DMS 273 treated with DMSO at 0.1 percent for 48 hours (cell line): ENCODE results near the gene ELK4.
"Not testable (repeated sequence)": the region's sequence is repeated elsewhere in the genome, so short reads cannot be mapped to it uniquely, and the experiment has no call there.

Source experiments
- DNase-seq: peaks from one replicate; lab custom pipeline; 2025; lab: John Stamatoyannopoulos, UW

ELK4 gene

DNA sequence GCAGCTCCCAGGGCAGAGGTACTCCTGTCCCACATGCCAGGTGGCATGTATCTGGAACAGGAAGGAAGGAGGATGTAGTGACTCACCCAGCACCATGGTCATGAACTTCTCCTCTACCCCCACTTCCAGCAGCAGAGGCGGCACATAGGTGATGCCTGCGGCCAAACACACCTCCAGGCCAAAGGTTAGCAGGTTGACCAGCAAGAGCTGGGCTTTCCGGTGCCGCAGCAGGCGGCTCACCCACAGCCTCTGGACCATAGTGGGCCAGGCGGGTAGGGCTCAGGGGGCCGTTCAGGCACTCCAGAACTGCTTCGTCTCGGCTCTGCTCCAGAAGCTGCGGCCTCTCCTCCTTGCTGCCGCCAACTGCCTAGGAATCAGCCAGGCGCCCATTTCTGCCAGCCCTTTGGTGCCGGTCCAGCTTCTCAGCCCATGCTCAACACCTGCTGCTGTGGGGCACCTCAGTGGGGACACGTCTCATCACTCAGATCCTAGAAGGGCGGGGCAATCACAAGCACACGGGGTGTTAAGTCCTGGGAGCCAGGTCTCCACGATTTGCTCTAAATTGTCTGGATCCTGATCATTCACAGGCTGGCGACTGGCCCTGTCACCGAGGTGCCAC is 32.7 kb upstream of the ELK4 start:
- no peak for DNase-seq

DNA sequence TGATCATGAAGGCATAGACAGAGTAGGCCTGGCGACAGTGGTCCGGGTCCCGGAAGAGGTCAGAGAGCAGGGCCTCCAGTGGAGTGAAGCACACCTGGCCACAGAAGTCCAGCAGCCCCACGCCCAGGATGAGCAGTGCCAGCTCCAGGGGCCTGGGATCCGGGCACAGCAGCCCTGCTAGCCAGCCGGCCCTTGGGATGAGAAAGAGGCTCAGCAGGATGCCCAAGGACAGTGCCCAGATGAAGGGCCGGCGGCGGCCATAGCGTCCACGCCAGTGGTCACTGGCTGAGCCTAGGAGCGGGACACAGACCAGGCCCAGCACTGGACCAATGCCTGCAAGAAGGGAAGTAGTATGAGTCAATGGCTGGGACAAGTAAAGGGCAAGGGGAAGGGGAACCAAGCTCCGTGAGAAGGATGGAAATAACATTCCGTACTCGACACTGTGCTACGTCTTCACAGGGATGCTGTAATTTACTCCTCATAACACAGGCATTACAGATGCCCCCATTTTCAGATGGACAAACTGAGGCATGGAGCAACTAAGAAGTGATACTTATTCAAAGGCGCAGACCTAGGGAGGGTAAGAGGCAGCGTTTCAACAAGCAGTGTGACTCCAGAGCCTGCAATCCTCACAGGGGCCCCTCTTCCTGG is 31.6 kb upstream of the ELK4 start:
- no peak for DNase-seq

DNA sequence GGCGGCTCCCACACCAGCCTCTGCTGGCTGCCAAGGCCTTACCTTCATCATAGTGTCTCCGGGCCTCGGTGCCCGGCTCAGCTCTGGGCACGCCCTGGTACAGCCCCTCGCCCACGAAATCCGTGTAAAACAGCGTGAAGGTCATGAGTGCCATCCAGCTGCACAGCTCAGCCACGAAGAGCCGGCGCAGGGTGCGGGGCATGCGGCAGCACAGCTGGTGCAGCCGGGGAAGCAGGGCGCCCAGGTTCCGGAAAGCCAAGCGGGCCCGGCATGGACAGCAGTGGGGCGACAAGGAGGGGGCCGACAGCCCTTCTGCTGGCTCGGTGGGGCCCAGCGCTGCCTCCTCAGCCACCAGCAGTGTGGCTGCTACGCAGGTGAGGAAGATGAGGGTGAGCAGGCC is 31.0 kb upstream of the ELK4 start:
- DNase-seq, result no peak

DNA sequence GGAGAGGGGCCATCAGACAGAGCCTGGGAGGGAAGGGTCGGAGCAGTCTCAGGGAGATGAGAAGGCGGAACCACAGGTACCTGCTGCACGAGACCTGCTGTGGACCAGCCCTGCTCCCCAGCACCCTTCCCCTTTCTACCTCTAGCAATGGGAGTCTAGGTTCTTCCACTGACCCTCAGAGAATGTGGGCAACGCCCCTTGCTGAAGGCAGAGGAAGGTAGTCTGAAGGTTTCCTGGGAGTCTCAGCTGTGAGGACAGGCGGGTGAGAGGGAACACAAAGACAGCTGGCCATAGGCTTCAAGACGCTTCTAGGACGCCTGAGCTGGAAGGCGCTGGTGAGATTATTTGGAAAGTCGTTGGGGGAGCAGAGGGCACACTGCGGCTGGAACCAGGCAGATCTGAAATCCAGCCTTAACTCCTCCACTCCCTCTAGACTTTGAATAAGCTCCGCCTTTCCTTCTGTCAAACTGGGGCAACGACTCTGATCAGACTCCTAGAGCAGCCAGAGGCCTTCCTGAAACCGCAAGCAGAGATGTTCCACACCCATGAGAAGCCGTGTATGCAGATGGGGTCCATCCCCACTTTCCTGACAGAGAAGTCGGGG is 30.4 kb upstream of the ELK4 start:
- peak; percentile 19 for DNase-seq

DNA sequence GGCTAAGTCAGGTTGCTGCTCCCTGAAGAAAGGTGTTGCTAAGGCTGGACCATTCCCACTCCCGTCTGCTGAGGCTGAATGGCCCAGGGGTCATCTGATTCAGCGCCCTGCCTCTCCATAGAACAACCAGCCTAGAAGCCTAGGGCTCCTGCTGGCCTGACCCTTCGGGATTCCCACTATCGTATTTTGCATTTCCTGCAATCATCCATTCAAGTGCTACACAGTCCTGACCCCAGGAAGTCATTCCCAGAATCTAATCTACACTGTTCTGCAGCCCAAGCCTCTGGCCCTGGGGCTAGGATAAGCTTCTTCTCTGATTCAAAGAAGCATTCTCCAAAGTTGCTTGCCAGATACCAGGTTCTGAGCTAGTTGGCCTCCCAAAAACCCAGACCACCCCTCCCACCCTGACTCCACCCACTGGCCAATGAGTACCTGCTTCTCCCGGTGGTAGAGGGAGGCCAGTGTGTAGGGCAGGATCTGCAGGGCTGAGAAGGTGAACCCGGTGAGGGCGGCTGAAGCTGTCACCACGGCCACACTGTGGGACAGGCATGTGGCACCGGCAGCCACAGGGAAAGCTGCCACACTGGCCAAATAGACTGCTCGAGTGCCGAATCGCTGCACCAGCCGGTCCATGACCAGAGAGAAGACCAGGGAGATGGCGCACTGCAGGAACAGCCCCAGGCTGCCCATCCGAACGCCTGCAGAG is 29.8 kb upstream of the ELK4 start:
- DNase-seq, result no peak

DNA sequence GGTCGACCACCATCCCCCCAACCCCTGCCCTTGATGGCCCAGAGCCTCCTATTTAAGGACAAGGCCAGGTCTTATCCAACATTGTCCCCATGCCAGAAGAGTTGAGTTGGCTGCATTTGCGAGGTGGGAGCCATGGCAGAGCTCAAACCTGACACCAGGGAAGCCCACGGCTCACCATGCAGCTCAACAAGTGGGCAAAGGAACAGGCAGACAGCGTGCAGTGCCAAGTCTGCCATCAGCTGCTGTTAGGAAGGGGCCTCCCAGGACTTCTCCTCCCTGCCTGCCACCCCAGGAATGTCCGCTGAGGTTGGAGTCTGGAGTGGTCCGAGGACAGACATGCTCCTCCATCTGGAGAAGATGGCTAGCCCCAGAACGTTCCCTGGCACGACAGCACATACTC is 28.6 kb upstream of the ELK4 start:
- DNase-seq, result no peak

DNA sequence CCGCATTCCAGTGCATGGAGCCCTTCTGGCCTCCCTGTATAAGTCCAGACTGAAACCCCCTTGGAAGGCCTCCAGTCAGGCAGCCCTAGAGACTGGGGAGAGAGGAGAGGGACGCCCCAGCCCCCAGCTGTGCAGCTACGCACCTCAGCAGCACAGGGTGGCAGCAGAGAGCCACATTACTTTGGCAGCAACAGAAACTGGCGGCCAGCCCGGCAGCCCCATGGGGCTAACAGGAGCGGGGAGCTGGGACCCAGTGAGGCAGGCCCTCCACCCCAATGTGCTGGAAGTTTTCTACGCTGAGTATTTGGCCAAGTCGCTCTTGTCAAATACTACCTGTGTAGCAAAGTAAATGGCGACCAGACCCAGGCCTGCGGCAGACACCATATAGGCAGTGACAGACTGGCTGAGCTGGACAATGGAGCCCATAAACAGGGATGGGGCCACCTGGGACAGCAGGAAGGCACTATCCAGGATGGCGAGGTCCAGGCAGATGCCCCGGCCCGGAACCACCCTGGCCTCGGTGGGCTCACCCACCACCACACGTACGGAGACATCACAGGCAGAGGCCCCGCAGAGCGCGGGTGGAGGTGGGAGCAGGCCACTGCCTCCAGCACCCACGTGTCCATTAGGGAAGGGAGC is 27.3 kb upstream of the ELK4 start:
- DNase-seq, result peak; percentile 27

DNA sequence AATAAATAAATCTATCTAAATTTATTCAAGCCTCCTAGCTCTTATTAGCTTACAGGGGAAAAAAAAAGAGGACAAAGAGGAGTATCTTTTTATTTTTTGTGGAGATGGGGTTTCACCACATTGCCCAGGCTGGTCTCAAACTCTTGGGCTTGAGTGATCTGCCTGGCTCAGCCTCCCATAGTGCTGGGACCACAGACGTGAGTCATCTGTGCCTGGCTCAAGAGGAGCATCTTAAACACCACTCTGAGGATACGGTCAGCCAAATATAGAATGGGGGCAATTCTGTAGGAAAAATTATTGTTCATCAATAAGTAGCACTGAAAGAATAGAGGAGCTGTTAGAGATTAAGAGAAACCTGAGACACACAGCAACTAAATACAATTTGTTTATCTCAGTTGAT is 24.4 kb upstream of the ELK4 start:
- DNase-seq, result no peak

DNA sequence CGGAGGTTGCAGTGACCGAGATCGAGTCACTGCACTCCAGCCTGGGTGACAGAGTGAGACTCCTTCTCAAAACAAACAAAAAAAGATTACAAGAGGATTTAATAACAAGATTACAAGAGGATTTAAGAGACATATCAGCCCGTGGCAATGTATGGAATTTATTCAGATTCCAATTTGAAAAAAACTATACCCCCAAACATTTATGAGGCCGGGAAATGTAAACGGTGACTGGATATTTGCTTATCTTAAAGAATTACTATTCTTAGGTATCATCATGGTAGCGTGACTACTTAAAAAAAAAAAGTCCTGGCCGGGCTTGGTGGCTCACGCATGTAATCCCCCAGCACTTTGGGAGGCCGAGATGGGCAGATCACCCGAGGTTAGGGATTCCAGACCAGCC is 21.2 kb upstream of the ELK4 start:
- DNase-seq, result no peak

DNA sequence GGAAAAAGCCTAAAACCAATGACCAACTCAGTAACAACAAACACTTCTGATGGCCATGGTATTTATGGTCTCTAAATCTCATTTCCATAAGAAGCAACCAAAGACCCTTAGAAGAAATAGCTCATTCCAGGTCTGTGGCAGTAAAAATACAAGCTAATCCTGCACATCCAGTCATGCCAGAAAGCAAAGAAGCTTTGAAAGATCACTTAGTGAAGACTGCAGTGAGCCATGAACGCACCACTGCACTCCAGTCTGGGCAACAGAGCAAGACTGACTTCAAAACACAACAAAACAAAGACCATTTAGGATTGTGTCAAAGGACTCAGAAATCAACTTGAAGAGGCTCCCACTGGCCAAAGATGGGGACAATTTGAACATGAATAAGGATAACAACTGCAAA is 18.4 kb upstream of the ELK4 start:
- no peak for DNase-seq

DNA sequence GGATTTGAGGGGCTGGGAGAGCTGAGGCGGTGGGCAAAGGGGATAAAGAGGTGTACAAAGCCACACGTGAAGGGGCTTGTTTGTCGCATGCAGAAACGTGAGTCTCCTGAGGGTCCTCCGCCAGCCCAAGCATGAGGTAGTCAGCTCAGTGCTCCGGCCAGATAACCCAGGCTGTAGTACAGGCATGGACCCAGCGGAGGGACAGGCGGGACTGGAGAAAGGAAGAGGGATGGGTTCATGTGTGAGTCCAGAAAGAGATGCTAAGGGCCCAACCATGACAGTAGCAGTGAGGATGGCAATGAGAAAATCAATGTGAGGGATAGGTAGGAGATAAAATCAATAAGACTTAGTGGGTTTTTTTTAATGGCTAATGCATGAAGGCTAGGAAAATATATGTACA is 13.7 kb upstream of the ELK4 start:
- DNase-seq, result no peak

DNA sequence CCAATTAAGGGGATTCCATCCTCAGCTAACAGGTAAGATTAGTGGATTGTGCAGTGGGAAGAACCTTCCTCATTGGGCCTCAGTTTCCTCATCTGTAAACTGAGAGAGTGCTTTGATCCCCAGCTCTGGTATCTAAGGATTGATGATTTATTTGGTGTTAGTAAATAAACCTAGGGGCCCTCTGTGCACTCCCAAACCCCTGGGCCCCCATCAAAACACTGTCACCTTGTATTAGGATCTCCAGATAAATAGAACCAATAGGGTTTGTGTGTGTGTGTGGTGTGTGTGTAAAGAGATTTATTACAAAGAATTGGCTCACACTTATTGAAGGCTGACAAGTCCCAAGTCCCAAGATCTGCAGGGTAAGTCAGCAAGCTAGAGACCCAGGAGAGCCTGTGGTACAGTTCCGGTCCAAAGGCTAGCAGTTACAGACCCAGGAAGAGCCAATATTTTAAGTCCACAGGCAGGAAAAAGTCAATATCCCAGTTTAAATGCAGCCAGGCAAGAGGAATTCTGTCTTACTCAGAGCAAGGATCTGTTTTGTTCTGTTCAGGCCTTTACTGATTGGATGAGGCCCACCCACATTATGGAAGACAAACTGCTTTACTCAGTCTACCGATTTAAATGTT is 11.0 kb upstream of the ELK4 start:
- no peak for DNase-seq

DNA sequence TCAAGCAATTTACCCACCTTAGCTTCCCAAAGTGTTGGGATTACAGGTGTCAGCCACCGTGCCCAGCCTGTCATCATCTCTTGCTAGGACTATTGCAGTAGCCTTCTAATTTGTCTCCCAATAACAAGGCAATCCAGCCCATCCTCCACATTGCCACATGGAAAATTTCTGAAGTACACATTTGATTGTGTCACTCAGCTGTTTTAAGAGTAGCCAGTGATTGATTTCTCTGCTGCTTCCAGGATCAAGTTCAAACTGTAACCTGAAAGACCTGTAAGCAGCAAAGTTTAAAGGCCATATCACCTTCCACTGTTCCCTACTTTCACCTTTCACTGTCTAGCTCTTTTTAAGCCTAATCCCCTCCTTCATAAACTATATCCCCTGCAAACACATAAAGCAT is 7.8 kb upstream of the ELK4 start:
- DNase-seq, result no peak

DNA sequence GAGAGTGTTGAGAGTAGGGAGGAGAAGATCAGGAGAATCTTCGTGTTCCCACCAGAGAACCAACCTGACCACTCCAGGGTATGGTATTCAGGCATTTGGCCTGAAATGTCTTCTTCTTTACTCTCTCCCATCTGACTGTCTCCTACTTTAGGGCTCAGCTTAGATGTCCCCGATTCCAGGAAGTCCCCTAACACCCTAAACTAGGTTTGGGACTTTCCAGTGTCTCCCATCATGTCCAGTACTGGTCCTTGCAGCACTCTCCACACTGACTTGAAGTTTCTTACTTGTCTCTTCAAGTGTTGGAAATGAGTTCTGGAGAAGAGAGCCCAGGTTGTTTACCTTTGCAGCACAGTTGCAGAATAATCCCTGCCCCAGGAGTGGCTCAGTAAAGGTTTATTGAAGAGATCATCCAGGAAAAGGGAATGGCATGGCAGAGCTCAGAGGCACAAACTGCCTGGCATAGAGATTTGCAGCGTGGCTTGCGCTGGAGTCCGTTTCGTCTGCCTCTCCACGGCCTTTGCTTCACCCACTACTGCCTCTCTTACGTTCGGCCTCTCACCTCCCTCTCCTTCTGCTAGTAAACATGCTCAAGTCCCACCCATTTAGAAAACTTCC is 6.2 kb upstream of the ELK4 start:
- DNase-seq, result no peak

DNA sequence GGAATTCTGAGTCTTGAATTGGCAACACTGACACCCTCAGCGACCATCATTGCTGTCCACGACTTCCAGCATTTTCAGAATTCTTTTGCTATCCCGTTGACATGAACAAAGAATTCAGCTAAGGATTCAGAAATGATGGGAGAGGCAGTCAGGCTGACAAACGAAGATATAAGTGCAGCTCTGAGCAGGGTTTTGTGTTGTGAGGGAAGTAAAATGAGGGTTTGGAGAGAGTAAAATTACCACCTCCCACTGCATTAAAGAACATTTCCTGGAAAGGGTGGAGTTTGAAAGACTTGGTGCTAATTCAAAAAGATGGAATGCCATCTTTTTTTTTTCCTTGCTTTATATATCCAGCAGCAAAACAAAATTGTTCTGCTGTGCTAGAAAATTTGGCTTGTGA is 4.9 kb upstream of the ELK4 start:
- no peak for DNase-seq

DNA sequence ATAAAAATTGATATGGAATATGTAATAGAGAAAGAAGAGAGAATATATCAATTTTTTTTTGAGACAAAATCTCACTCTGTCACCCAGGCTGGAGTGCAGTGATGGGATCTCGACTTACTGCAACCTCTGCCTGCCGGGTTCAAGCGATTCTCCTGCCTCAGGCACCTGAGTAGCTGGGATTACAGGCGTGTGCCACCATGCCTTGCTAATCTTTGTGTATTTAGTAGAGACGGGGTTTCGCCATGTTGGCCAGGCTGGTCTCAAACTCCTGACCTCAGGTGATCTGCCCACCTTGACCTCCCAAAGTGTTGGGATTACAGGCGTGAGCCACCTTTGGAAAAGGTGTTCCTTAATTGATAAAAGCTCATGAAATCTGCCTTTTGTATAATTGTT is 4.3 kb upstream of the ELK4 start:
- DNase-seq, result not testable (repeated sequence)

DNA sequence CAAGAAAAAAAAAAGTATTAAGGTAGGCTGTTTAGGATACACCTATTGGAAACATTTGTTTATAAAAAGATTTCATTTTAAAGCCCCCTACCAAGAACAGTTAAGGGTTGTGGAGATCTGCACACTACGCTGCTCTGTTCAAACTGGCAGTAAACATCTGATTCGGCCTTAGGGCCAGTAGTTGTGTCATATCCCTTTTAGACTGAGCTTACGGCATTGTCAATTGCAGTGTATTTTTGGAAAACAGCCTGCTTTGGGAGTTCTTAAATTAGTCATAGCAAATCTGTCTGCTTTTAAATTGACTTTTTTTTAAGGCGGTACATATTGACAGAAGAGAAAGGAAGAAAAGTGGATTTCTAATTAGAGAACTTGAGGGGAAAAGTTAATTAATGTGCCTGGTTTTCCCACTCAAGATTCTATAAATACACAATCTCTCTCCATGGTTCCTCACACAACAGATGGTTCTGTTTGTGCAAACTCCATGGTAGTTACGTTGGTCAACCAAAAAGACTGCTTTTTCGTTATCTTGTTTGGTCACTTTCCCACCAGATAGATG is 1.7 kb upstream of the ELK4 start:
- no peak for DNase-seq

DNA sequence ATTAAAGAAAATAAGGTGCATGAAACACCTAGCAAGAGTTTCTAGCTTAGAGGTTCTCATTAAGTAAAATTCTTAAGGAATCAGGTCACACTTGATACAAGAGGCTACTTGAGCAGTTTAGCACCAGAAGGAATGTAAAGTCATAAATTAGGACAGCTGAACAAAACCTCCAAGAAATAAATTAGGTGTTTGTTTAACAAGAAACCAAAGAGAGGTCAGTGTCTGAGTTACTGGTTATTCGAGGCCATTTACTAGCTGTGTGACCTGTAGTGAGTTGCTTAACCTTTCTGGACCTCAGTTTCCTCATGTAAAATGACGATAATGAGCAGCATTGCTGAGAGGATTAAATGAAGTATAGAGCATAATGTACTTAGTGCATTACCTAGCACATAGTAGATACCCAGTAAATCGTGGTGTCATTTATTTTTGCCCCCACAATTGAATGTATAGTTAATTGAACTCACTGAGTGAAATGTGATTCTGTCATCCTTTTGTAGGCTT is 908 bp upstream of the ELK4 start:
- no peak for DNase-seq

DNA sequence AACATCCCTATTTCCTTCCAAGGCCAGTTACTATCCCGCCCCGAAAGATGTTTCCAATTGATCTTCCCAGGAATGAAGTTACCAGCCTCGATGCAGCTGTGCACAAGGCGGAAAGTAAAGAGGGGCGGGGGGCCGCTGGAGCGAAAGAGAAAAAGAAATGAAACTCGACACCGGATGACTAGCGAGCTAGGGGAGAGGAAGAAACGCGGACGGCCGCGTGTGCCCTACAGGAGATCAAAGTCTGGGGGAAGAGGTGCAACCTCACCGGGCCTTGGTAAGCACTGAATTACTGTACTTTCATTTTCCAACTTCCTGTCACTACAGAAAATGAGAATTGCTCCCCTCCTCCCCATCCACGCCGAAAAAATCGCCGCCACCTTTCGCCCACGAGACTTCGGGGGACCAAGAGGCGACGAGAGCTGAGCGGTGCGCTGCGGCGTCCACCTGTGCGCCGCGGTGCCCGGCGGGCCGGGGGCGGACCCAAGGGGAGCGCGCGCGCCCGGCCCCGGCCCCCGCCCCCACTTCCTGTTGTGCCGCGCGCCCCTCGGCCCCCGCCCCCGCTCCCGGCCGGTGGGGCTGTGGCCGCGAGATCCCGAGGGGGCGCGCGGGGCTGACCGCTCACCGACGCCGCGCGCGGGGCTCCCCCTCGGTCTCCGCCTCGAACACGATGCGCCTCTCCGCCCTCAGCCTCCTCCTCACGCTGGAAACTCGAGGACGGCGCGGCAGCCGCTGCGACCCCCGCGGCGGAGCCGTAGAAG is 622 bp downstream of the ELK4 start:
- DNase-seq, result peak; percentile 72

DNA sequence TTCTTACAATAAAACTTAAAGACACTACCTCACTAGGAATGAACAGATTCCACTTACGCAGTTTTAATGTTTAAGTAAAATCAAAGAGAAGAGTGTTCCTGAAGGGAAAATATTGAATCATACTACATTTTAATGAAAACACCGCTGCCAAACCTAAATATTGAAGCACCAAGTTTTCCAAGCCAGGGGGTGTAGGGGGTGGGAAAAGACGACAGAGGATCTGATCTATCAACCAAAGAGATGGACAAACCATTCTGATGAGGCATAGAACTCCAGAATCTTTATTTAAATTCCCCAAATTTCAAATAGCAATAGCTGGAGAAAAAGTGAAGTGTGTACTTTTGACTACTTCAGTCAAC is 1.2 kb downstream of the ELK4 start:
- no peak for DNase-seq

DNA sequence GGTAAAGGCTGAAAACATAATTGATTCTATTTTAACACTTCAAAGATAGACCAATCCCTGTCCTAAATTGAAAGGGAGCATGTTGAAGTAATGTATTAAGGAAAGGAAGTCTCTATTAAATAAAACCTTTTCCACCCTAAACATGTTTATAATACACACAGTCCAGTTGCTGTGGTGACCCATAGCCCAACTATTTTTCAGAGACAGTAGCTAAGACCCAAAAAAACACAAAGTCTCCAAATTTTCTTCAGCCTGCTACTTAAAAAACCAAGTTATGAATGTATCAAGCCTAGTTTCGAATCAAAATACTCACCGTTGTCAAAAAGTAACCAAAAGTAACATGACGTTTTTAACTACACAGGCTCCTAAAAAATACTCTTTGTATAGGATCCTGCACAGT is 1.6 kb downstream of the ELK4 start:
- DNase-seq, result no peak
